IMR-90 (cell line): Measurements from ENCODE around the gene PIMREG. TPM values are rescaled to one million over a fixed set of nuclear protein-coding genes. Genes with fewer than 3 reads are reported as not detected.

Source experiments
- ATAC-seq: fragments of 200-7000 bp; cut with Tn5 transposase; 2 replicates; pipeline ENCODE4 v1.9.1; 2020; ENCODE audit warnings: low read depth, mild to moderate bottlenecking, moderate library complexity
- BruUV-seq: library from RNA; stranded (reverse); fragments of 400-500 nt; replicated peaks from 2 replicates; lab custom pipeline; 2021; lab: Mats Ljungman, UMichigan
- CTCF ChIA-PET: fragments of 300-600 bp; formaldehyde crosslinking; extraction: SDS; loops from one replicate; lab custom pipeline; 2021; ENCODE audit warnings: antibody characterized with exemption; lab: Yijun Ruan, JAX
- POLR2A ChIA-PET: fragments of 300-600 bp; sonication (Branson Sonifier 250); formaldehyde crosslinking; loops from one replicate; lab custom pipeline; 2022; ENCODE audit warnings: antibody characterized with exemption; ENCODE audit not compliant: unreplicated experiment; lab: Charles Lee
- DNase-seq: peaks from one replicate; pipeline ENCODE4 v3.0.0; 2013
- H2AFZ ChIP-seq: replicated peaks from 2 replicates; pipeline ENCODE3; 2013; ENCODE audit warnings: low read length, mild to moderate bottlenecking; ENCODE audit not compliant: poor library complexity
- H2AK5ac ChIP-seq: 2 replicates; pipeline ENCODE4 v1.6.1; 2013; ENCODE audit warnings: low read depth, low read length, inconsistent platforms
- H2AK9ac ChIP-seq: replicated peaks from 2 replicates; pipeline ENCODE3; 2013; ENCODE audit warnings: mild to moderate bottlenecking, low read depth, low read length, moderate library complexity; ENCODE audit not compliant: poor library complexity
- H2BK120ac ChIP-seq: 2 replicates; pipeline ENCODE4 v1.6.1; 2013; ENCODE audit warnings: low read depth, low read length, inconsistent platforms
- H2BK15ac ChIP-seq: 3 replicates; pipeline ENCODE4 v1.6.1; 2013; ENCODE audit warnings: low read depth, low read length, inconsistent platforms
- H2BK20ac ChIP-seq: 2 replicates; pipeline ENCODE4 v1.6.1; 2013; ENCODE audit warnings: low read depth, mild to moderate bottlenecking, inconsistent platforms, low read length, moderate library complexity
- H2BK5ac ChIP-seq: 2 replicates; pipeline ENCODE4 v1.6.1; 2013; ENCODE audit warnings: mild to moderate bottlenecking, low read depth, low read length, inconsistent platforms; ENCODE audit not compliant: poor library complexity, severe bottlenecking
- H3K14ac ChIP-seq: replicated peaks from 2 replicates; pipeline ENCODE4 v1.6.1; 2013; ENCODE audit warnings: low read depth, low read length, inconsistent platforms
- H3K18ac ChIP-seq: 2 replicates; pipeline ENCODE4 v1.6.1; 2013; ENCODE audit warnings: low read depth, low read length, control low read depth
- H3K23ac ChIP-seq: 2 replicates; pipeline ENCODE4 v1.6.1; 2013; ENCODE audit warnings: low read depth, low read length, inconsistent platforms
- H3K27ac ChIP-seq: 2 replicates; pipeline ENCODE4 v1.5.1; 2013; ENCODE audit warnings: mild to moderate bottlenecking, control low read depth, low read length; ENCODE audit not compliant: insufficient read depth
- H3K27me3 ChIP-seq: 2 replicates; pipeline ENCODE4 v1.6.1; 2013; ENCODE audit warnings: low read length; ENCODE audit not compliant: control insufficient read depth, insufficient read depth
- H3K36me3 ChIP-seq: 2 replicates; pipeline ENCODE4 v1.6.1; 2013; ENCODE audit warnings: low read length, mixed read lengths; ENCODE audit not compliant: control insufficient read depth, insufficient read depth
- H3K4ac ChIP-seq: 2 replicates; pipeline ENCODE4 v1.6.1; 2013; ENCODE audit warnings: low read depth, low read length, inconsistent platforms
- H3K4me1 ChIP-seq: 2 replicates; pipeline ENCODE4 v1.6.1; 2013; ENCODE audit warnings: low read length, mixed read lengths; ENCODE audit not compliant: control insufficient read depth, insufficient read depth
- H3K4me2 ChIP-seq: 2 replicates; pipeline ENCODE4 v1.6.1; 2013; ENCODE audit warnings: low read depth, mild to moderate bottlenecking, control low read depth, low read length, moderate library complexity
- H3K4me3 ChIP-seq: 2 replicates; pipeline ENCODE4 v1.5.1; 2013; ENCODE audit warnings: low read depth, mild to moderate bottlenecking, control low read depth, low read length, moderate library complexity; ENCODE audit not compliant: insufficient read depth
- H3K56ac ChIP-seq: 2 replicates; pipeline ENCODE4 v1.6.1; 2013; ENCODE audit warnings: low read length, inconsistent platforms; ENCODE audit not compliant: insufficient read depth; ENCODE audit errors: extremely low read depth
- H3K79me1 ChIP-seq, 2 experiments: 2 replicates each; pipeline ENCODE4 v1.6.1; 2013; ENCODE audit warnings: low read length in 2 of 2, inconsistent platforms in 1 of 2, low read depth in 1 of 2
- H3K9ac ChIP-seq: 2 replicates; pipeline ENCODE4 v1.6.1; 2013; ENCODE audit warnings: low read depth, low read length, control low read depth
- H3K9me1 ChIP-seq: 2 replicates; pipeline ENCODE4 v1.6.1; 2013; ENCODE audit warnings: low read length, inconsistent platforms; ENCODE audit not compliant: insufficient read depth
- H3K9me3 ChIP-seq: 2 replicates; pipeline ENCODE4 v1.6.1; 2013; ENCODE audit warnings: low read length; ENCODE audit not compliant: control insufficient read depth, insufficient read depth
- H4K20me1 ChIP-seq: 2 replicates; pipeline ENCODE4 v1.6.1; 2013; ENCODE audit warnings: low read length, inconsistent platforms; ENCODE audit not compliant: insufficient read depth
- H4K5ac ChIP-seq: 2 replicates; pipeline ENCODE4 v1.6.1; 2013; ENCODE audit warnings: mild to moderate bottlenecking, low read depth, low read length, control low read depth
- H4K8ac ChIP-seq, 2 experiments: 2 replicates each; pipeline ENCODE4 v1.6.1; 2013; ENCODE audit warnings: low read depth in 2 of 2, low read length in 2 of 2, control low read depth in 1 of 2, inconsistent platforms in 1 of 2
- H4K91ac ChIP-seq: 2 replicates; pipeline ENCODE4 v1.6.1; 2013; ENCODE audit warnings: low read depth, low read length, inconsistent platforms; ENCODE audit not compliant: insufficient read depth
- CEBPB ChIP-seq: IDR thresholded peaks from 2 replicates; pipeline ENCODE4 v1.6.1; 2012; ENCODE audit warnings: low read depth, low read length, improper control_type of control experiment
- ELK1 ChIP-seq: fragments of 150-350 bp; IDR thresholded peaks from 2 replicates; pipeline ENCODE4 v1.6.1; 2016; ENCODE audit warnings: low read depth, mild to moderate bottlenecking, low read length, moderate library complexity, borderline replicate concordance
- MAFK ChIP-seq: IDR thresholded peaks from 2 replicates; pipeline ENCODE4 v1.6.1; 2012; ENCODE audit warnings: low read depth, low read length, improper control_type of control experiment
- MAZ ChIP-seq: IDR thresholded peaks from 2 replicates; pipeline ENCODE4 v1.6.1; 2012; ENCODE audit warnings: low read depth, mild to moderate bottlenecking, low read length, improper control_type of control experiment, moderate library complexity, borderline replicate concordance
- MXI1 ChIP-seq: IDR thresholded peaks from 2 replicates; pipeline ENCODE4 v1.6.1; 2012; ENCODE audit warnings: low read depth, mild to moderate bottlenecking, low read length, moderate library complexity, borderline replicate concordance
- RCOR1 ChIP-seq: IDR thresholded peaks from 2 replicates; pipeline ENCODE4 v1.6.1; 2012; ENCODE audit warnings: mild to moderate bottlenecking, low read length, improper control_type of control experiment; ENCODE audit not compliant: insufficient replicate concordance
- WGBS, 2 experiments: methylation state at CpG; one replicate each; pipeline versions ENCODE4 v1.1.5 to v1.1.7; 2013; ENCODE audit warnings: missing lambda C conversion rate in 2 of 2; ENCODE audit not compliant: insufficient read length in 1 of 2; ENCODE audit errors: extremely low coverage in 2 of 2; 5-methylcytosine and 5-hydroxymethylcytosine counted together
- dilution Hi-C: fragments of 300-500 bp; cut with HindIII; formaldehyde crosslinking; loops from one replicate; pipeline ENCODE4 v1.14.3; 2018; ENCODE audit warnings: low sequenced_read_pairs; ENCODE audit not compliant: unreplicated experiment
- in situ Hi-C: fragments of 300-500 bp; cut with MboI; formaldehyde crosslinking; loops from 3 replicates; pipeline ENCODE4 v1.14.3; 2019; ENCODE audit warnings: low sequenced_read_pairs, inconsistent platforms, mixed read lengths
- intact Hi-C: fragments of 100-400 bp; cut with micrococcal nuclease; formaldehyde crosslinking; loops from 2 replicates; pipeline ENCODE4 v1.10.0; 2022
- polyA plus RNA-seq, 3 experiments: library from polyadenylated mRNA; depleted of rRNA; stranded (reverse); fragments of >200 nt; gene quantifications; 2 replicates each; pipeline ENCODE4 v1.2.3, GENCODE V29; 2012; ENCODE audit warnings: low replicate concordance in 1 of 3
- total RNA-seq: library from RNA; depleted of rRNA; stranded (reverse); fragments of >200 nt; gene quantifications from 2 replicates; pipeline ENCODE4 v1.2.3, GENCODE V29; 2012

PIMREG gene
- total and polyA plus RNA-seq, 2 of the 4 experiments (the other 2 are of a cell fraction), result 21.5 to 25.9 TPM

- TF ChIP-seq RCOR1, result no peak
Observed at GRCh38 chr17:6475411-6475810, 31.2 kb downstream of the PIMREG start (continued).

- H3K4ac ChIP-seq, result no peak overlapping the region
- H2AFZ ChIP-seq, result no peak overlapping the region
- H3K27me3 ChIP-seq, result peaks cover 11% of the 10 kb centered on the region; the same call in 1 of the 2 replicates
- H4K8ac ChIP-seq, result no peak overlapping the region
- H3K18ac ChIP-seq, result no peak overlapping the region
- no peak overlapping the region for H2BK20ac ChIP-seq
- no peak overlapping the region for H3K56ac ChIP-seq
- no peak overlapping the region for H3K9ac ChIP-seq
- no peaks in the 10 kb centered on the region for H3K9me3 ChIP-seq
- no peak overlapping the region for H3K27ac ChIP-seq
- ChIA-PET POLR2A (no interaction called here), CTCF (no interaction called here)
- dilution Hi-C loops, result no loop called here
- H2BK120ac ChIP-seq, result no peak overlapping the region
- H2BK5ac ChIP-seq, result no peak overlapping the region
- no peaks in the 10 kb centered on the region for H3K36me3 ChIP-seq
- peaks cover 4% of the 10 kb centered on the region; the same call in 1 of the 2 replicates for H4K20me1 ChIP-seq
- H3K9me1 ChIP-seq, result peaks cover 7% of the 10 kb centered on the region; the same call in 1 of the 2 replicates
- ATAC-seq, result no peak
- TF ChIP-seq MXI1 (no peak), MAZ (no peak), CEBPB (no peak), ELK1 (no peak), MAFK (no peak)
- intact Hi-C loops, result no loop called here
- no TSS peak for BruUV-seq
- H3K79me1 ChIP-seq, result no peaks in the 10 kb centered on the region
- H3K4me3 ChIP-seq, result no peak overlapping the region
- H2AK5ac ChIP-seq, result no peak overlapping the region
- in situ Hi-C loops, result loop anchor here (10.0 kb wide), 1 partner anchor 169 kb away; the partner anchor contains the start of genes KIAA0753 and TXNDC17
- H2AK9ac ChIP-seq, result no peak overlapping the region
- no peak overlapping the region for H3K23ac ChIP-seq
- no peak overlapping the region for H4K91ac ChIP-seq
- no peak overlapping the region for H4K5ac ChIP-seq
- 75% methylated on average over 5 of the region's 8 CpGs; no CpG with 5 or more reads in 1 of the 2 experiments for WGBS, 2 experiments
- H3K4me1 ChIP-seq, result peaks cover 13% of the 10 kb centered on the region
- H3K14ac ChIP-seq, result no peak overlapping the region
- H3K4me2 ChIP-seq, result no peak overlapping the region
- H2BK15ac ChIP-seq, result no peak overlapping the region
- no peak for DNase-seq
Observed at GRCh38 chr17:6476076-6476809, 32.0 kb downstream of the PIMREG start.
